Measurements from ENCODE around the gene USP49.

USP49 gene

DNA sequence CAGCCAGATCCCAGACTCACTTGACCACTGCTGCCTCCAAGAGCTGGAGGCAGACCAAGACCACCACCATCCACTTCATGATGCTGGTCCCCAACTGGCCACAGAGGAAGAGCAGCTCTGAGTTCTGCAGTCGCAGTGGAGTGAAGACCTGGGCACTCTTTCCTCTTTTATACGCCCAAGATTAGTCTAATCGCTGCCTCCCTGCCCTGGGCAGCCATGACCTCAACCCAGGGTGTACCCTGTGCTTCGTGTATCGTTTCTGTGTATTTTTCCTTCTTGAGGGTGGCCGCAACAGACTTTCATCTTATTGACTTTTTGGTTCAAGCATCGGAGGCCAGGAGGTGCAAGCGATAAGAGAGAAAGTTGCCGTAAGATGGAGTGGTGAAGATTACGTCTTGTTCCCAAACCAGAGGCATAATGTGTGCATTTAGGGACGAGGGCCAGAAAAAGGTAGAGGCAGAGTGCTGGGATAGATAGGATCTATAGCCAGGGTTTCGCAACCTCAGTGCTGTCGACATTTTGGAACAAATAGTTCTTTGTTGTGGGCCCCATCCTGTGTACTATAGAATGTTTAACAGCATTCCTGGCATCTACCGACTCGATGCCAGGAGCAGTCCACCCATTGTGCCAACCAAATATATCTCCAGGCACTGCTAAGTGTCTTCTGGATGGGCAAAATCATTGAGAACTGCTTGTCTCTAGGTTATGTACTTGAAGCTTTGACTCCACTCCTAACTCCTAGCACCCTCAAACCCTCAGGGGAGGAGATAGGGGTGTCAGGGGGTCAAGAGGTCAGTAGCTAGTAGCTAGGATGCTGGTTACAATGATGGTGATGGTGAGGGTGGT, 147.7 kb downstream of the USP49 start, which contains the start of gene PGC:
Gene PGC (minus strand): TSS at position 142 of the 846 bp plus-strand sequence. CDS start 63 bp downstream, at position 79.
- no peak within 1 kb of the TSS for H3K4me3 ChIP-seq (replicated peaks; ENCODE audit: low read depth, low read length)
- TF ChIP-seq, protein P1, sequence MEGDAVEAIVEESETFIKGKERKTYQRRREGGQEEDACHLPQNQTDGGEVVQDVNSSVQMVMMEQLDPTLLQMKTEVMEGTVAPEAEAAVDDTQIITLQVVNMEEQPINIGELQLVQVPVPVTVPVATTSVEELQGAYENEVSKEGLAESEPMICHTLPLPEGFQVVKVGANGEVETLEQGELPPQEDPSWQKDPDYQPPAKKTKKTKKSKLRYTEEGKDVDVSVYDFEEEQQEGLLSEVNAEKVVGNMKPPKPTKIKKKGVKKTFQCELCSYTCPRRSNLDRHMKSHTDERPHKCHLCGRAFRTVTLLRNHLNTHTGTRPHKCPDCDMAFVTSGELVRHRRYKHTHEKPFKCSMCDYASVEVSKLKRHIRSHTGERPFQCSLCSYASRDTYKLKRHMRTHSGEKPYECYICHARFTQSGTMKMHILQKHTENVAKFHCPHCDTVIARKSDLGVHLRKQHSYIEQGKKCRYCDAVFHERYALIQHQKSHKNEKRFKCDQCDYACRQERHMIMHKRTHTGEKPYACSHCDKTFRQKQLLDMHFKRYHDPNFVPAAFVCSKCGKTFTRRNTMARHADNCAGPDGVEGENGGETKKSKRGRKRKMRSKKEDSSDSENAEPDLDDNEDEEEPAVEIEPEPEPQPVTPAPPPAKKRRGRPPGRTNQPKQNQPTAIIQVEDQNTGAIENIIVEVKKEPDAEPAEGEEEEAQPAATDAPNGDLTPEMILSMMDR (IDR thresholded peaks at IDR 0.05; ENCODE audit: low read length, missing control alignments), result no peak
- peak; percentile 34 for DNase-seq (ENCODE audit: low read depth)

DNA sequence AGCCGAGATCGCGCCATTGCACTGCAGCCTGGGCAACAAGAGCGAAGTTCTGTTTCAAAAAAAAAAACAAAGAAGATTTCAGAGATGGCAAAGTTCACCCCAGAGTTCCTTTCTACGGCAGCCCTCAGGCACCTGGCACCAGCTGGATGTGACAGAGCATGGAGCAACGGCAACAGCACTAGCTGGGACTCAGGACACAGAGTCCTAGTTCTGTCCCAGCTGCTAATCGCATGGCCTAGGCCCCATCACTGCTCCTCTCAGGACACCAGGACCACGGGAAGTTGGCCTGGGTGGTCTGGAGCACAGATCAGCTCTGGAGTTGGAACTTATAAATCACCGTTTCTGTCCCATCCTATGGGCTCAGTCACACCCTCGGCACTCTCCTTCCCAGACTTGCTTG, 149.1 kb downstream of the USP49 start:
- no peak overlapping the region for H3K4me3 ChIP-seq (replicated peaks; ENCODE audit: low read depth, low read length)
- TF ChIP-seq, protein P1 (IDR thresholded peaks at IDR 0.05; ENCODE audit: low read length, missing control alignments), result no peak
- no peak for DNase-seq (ENCODE audit: low read depth)

DNA sequence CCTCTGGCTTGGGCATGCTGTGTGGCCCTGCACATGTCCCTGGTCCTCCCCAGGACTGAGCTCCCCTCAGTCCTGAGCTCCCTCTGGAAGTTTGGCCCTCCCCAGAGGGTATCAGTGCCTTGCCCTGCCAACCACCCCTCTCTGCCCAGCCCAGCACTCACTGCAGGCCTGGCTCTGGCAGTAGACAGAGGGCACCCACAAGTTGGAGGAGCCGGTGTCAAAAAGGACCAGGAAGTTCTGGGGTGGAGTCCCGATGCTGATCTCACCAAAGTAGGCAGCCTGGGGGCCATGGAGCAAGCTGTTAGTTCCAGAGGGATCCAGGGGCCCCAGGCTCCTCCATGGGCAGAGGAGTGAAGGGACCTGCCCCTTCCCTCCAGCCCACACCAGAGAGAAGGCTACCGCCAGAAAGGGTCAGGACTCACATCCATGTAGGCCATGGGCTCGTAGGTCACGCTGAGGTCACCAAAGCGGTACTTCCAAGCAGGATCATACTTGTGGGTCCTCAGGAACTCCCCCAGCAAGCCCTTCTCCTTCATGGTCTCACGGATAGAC, 150.9 kb downstream of the USP49 start:
- TF ChIP-seq, protein P1 (IDR thresholded peaks at IDR 0.05; ENCODE audit: low read length, missing control alignments), result no peak
- no peak for DNase-seq (ENCODE audit: low read depth)
- no peak overlapping the region for H3K4me3 ChIP-seq (replicated peaks; ENCODE audit: low read depth, low read length)

DNA sequence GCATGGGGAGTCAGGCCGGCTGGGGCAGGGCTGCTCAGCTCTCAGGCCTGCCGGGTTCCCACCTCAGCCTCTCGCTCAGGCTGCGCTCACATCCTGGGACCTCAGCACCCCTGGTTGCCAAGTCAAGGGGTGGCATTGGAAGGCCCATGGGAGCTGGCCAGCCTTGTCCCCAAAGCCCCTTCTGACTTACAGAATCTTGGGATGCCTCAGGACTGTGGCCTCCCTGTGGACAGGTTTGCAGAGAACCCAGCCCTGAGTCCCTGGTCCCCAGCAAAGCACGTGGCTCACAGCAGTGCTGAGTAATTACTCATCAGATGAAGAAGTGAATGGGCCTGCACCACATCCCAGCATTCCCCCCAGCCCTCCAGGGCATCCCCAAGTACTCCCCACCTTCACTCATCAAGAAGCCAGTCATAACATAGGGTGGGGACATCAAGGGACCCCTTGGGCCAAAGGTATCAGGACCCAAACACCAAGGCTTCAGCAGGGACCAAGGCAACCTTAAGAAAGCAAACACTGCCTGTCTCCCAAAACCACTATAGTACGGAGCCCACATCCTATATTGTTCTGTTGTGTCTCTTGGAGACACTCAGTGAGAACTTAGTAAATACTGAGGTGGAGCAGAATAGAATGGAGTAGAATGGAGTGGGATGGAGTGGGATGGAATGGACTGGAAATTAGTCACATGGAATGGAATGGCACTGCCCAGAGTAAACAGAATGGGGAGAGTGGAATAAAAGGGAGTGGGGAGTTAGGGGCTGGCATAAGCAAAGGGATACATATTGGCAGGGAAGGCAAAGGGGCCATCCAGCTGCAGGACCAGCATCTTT, 151.6 kb downstream of the USP49 start:
- DNase-seq (ENCODE audit: low read depth), result no peak
- TF ChIP-seq, protein P1 (IDR thresholded peaks at IDR 0.05; ENCODE audit: low read length, missing control alignments), result no peak
- H3K4me3 ChIP-seq (replicated peaks; ENCODE audit: low read depth, low read length), result no peak overlapping the region

DNA sequence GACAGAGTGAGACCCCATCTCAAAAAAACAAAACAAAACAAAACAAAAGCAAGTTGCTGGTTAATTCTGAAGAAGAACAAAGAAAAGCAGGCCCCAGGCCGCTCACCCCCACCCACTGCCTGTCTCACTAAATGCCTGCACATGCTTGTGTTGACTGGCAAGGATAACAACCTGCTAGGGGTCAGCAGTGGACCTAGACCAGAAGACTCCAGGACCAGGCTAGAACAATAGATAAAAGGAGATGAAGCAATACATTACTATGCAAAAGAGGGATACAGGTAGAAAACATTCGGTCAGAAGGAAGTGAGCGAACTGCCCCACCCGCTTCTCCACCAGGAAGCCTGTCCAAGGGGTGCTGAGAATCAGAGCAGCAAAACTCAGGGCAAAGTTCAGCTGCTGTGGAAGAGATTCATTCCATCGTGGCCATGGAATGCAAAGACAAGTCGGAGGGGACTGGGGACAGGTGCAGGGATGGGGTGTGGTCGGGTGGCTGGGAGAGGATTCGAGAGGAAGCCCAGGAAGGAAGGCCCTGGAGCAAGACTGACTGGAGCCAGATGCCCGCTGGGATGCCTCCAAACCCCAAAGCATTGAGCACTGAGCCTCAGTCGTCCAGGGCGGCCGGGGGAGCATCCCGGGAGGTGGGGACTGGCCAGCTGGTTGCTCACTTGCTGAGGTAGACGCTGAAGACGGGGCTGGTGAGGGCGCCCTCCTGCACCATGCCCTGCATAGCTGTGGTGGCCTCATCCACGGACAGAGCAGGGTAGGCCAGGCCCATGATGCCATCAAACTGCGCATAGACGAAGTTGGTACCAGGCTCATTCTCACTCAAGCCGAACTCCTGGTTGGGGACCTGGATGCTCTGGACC, 153.3 kb downstream of the USP49 start:
- no peak overlapping the region for H3K4me3 ChIP-seq (replicated peaks; ENCODE audit: low read depth, low read length)
- TF ChIP-seq, protein P1 (IDR thresholded peaks at IDR 0.05; ENCODE audit: low read length, missing control alignments), result no peak

More for the DNA sequence above, 153.3 kb downstream of the USP49 start:
- no peak for DNase-seq (ENCODE audit: low read depth)
